ENCODE measurements around the gene ATG101.

DNA sequence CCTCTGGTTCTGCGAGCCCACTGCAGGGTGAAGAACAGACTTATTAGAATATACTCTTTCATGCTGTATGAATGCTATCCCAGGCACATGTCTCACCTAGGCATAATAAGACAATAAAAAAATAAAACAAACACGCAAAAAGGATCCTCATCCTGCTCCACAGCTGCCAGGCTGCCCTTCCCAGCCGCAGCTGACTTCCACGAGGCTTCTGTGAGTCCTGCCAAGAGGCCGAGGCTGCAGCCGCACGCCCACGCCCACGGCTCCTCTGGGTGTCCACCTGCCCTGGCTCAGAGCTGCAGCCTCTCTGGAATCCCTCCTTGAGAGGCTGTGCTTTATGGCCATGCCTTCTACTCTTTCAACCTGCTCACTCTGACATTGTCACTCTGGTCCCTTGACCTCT is 16.6 kb downstream of the ATG101 start:
- no peak for TF ChIP-seq CTCF (IDR thresholded peaks at IDR 0.05)
- no peak for TF ChIP-seq POLR2A (IDR thresholded peaks at IDR 0.05)
